DND-41 (cell line): ENCODE measurements around the gene CIZ1.

Source experiments
- ATAC-seq: fragments of 200-7000 bp; cut with Tn5 transposase; 3 replicates; pipeline ENCODE4 v1.9.1; 2021; ENCODE audit warnings: low read depth; ENCODE audit not compliant: insufficient read depth
- DNase-seq: peaks from one replicate; pipeline ENCODE4 v3.0.0-alpha.2; 2020
- H2AFZ ChIP-seq: 2 replicates; pipeline ENCODE4 v1.6.0; 2012; ENCODE audit warnings: low read depth, low read length
- H3K27ac ChIP-seq: 2 replicates; pipeline ENCODE4 v1.5.1; 2012; ENCODE audit warnings: low read length, inconsistent platforms
- H3K27me3 ChIP-seq: fragments of 200-600 bp; sonication (generic); 2 replicates; pipeline ENCODE4 v1.6.0; 2012; ENCODE audit warnings: low read length, mild to moderate bottlenecking, inconsistent platforms; ENCODE audit not compliant: insufficient read depth, poor library complexity
- H3K36me3 ChIP-seq: 2 replicates; pipeline ENCODE4 v1.5.1; 2012; ENCODE audit warnings: low read length, inconsistent platforms; ENCODE audit not compliant: insufficient read depth
- H3K4me1 ChIP-seq: 2 replicates; pipeline ENCODE4 v1.5.1; 2012; ENCODE audit warnings: mild to moderate bottlenecking, low read length; ENCODE audit not compliant: insufficient read depth
- H3K4me2 ChIP-seq: 2 replicates; pipeline ENCODE4 v1.6.0; 2012; ENCODE audit warnings: mild to moderate bottlenecking, moderate library complexity, low read length, inconsistent platforms; ENCODE audit not compliant: insufficient read depth
- H3K4me3 ChIP-seq, 2 experiments: fragments of 200-600 bp in 1 of 2; shearing (Covaris generic) in 1 of 2; 2 replicates each; pipeline ENCODE4 v1.5.1; 2012 to 2016; ENCODE audit warnings: inconsistent platforms in 2 of 2, low read length in 2 of 2, mild to moderate bottlenecking in 2 of 2, low read depth in 1 of 2, moderate library complexity in 1 of 2
- H3K79me2 ChIP-seq: 2 replicates; pipeline ENCODE4 v1.6.0; 2012; ENCODE audit warnings: low read length, inconsistent platforms; ENCODE audit not compliant: insufficient read depth
- H3K9ac ChIP-seq: 2 replicates; pipeline ENCODE4 v1.6.0; 2012; ENCODE audit warnings: low read depth, mild to moderate bottlenecking, inconsistent platforms, low read length, moderate library complexity
- H3K9me3 ChIP-seq: 2 replicates; pipeline ENCODE4 v1.5.1; 2012; ENCODE audit warnings: low read length, moderate library complexity, mild to moderate bottlenecking, inconsistent platforms; ENCODE audit not compliant: insufficient read depth, severe bottlenecking
- H4K20me1 ChIP-seq: 2 replicates; pipeline ENCODE4 v1.6.0; 2012; ENCODE audit warnings: low read length; ENCODE audit not compliant: insufficient read depth
- CTCF ChIP-seq: IDR thresholded peaks from 2 replicates; pipeline ENCODE4 v1.5.1; 2012; ENCODE audit warnings: borderline replicate concordance, low read length, moderate library complexity, mild to moderate bottlenecking; ENCODE audit not compliant: poor library complexity, severe bottlenecking; ENCODE audit errors: extremely low read depth
- EZH2 ChIP-seq: IDR thresholded peaks from 3 replicates; pipeline ENCODE4 v1.6.1; 2012; ENCODE audit warnings: borderline replicate concordance, low read depth, mild to moderate bottlenecking, moderate library complexity, low read length, inconsistent platforms; ENCODE audit not compliant: severe bottlenecking

The CIZ1 gene

DNA sequence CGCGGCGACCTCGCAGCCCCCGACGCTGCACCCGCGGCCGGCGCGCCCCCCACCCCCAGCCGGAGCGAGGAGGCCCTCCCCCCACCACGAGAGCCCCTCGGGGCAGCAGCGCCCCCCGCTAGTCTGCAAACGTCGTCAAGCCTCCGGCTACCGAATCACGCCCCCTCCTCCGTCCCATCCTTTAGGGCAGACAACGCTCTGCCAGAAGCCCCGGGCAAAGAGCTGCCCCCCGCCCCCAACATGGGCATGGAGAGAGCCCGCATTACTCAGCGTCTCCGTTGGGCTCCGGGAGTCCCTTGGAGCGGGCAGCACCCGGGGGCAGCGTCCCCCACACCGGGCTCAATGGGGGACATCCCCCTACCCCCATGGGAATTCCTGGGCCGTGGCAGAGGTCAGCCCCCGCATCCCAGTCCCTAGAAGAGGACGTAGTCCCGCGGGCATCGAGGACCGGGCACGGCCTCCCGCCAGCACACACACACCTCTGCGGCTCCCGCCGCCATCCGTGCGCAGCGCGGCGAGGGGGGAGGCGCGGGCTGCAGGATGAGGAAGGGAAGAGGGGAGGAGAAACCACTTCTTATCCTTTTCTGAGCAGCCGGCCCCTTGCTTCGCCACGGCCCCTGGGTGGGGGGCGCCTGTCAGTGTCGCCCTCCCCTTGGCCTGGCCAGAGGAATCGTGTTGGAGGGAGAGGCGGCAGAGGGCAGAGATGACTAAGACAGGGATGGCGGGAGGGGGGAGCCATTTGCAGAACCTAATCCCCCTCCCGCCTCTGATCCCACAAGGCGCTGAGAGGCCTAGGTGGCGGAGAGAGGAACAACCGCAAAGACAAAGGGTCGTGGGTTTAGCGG lies 12.6 kb upstream of the CIZ1 start:
- peaks cover 4% of the 10 kb centered on the region for H3K27me3 ChIP-seq
- H3K9ac ChIP-seq, result peak overlapping the region; percentile 57
- peak; percentile 52 for DNase-seq
- H3K9me3 ChIP-seq, result no peaks in the 10 kb centered on the region
- no peaks in the 10 kb centered on the region; the same call in 1 of the 2 replicates for H4K20me1 ChIP-seq
- H3K27ac ChIP-seq, result peak overlapping the region; percentile 20
- peaks cover 24% of the 10 kb centered on the region for H3K4me1 ChIP-seq
- no peak for TF ChIP-seq CTCF
- TF ChIP-seq EZH2, result peak; percentile 57
- peak overlapping the region; percentile 26 to 62; a peak in 3 of 4 replicates for H3K4me3 ChIP-seq
- H3K79me2 ChIP-seq, result no peaks in the 10 kb centered on the region
- peak overlapping the region; percentile 96 for H3K4me2 ChIP-seq
- peak overlapping the region; percentile 72 for H2AFZ ChIP-seq
- H3K36me3 ChIP-seq, result no peaks in the 10 kb centered on the region
- peak; percentile 69 for ATAC-seq

GRCh38 chr9:128203024-128203706 lies 11.8 kb upstream of the CIZ1 start, which contains the start of gene DNM1:
TSS of gene DNM1 (plus strand) at chr9:128203379. CDS start at chr9:128203471, 92 bp downstream.
- H3K9me3 ChIP-seq, result no peaks in the 10 kb centered on the region
- no peak for TF ChIP-seq EZH2
- peak; percentile 88 for TF ChIP-seq CTCF
- H3K79me2 ChIP-seq, result no peaks in the 10 kb centered on the region
- H3K4me3 ChIP-seq, result peak within 1 kb of the TSS; percentile 26 to 62; a peak in 3 of 4 replicates
- peak within 1 kb of the TSS; percentile 57 for H3K9ac ChIP-seq
- no peaks in the 10 kb centered on the region for H3K36me3 ChIP-seq
- ATAC-seq (peak; percentile 87), DNase-seq (peak; percentile 67)
- peak within 1 kb of the TSS; percentile 96 for H3K4me2 ChIP-seq
- H4K20me1 ChIP-seq, result no peaks in the 10 kb centered on the region; the same call in 1 of the 2 replicates
- H3K27ac ChIP-seq, result peak within 1 kb of the TSS; percentile 20
- peak within 1 kb of the TSS; percentile 72 for H2AFZ ChIP-seq
- peaks cover 24% of the 10 kb centered on the region for H3K4me1 ChIP-seq
- H3K27me3 ChIP-seq, result peaks cover 4% of the 10 kb centered on the region

DNA sequence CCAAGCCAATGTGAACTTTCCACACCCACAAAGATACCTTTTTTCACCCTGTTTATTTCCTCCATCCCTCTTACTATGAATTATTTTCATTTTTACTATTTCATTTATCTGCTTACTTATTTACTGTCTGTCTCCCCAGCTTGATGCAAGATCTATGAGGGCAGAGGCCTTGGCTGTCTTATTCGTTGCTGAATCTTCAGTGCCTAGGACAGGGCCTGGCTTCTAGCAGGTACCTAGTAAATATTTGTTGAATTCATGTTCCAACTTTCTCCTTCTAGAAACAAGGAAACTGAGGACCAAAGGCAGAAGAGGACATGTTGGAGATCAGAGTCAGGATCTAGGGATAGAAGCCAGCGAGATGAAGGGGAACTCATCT lies 11.3 kb upstream of the CIZ1 start:
- H3K4me3 ChIP-seq, result peak overlapping the region in 1 of 2 experiments; percentile 62; a peak in 2 of 4 replicates
- no peak for ATAC-seq
- no peak for TF ChIP-seq CTCF
- no peak for TF ChIP-seq EZH2
- H3K4me2 ChIP-seq, result peak overlapping the region; percentile 96
- no peaks in the 10 kb centered on the region for H3K79me2 ChIP-seq
- peak overlapping the region; percentile 66 for H2AFZ ChIP-seq
- H3K36me3 ChIP-seq, result no peaks in the 10 kb centered on the region
- H3K27ac ChIP-seq, result peak overlapping the region; percentile 16
- no peaks in the 10 kb centered on the region for H3K9me3 ChIP-seq
- no peaks in the 10 kb centered on the region; the same call in 1 of the 2 replicates for H4K20me1 ChIP-seq
- DNase-seq, result no peak
- H3K27me3 ChIP-seq, result peaks cover 4% of the 10 kb centered on the region
- peaks cover 24% of the 10 kb centered on the region for H3K4me1 ChIP-seq
- H3K9ac ChIP-seq, result peak overlapping the region; percentile 57
